Ureter (tissue), 1 donor: ENCODE data around the gene CARD11. TPM values are rescaled to one million over a fixed set of nuclear protein-coding genes. Genes with fewer than 3 reads are reported as not detected.

Experiments used
- DNase-seq: peaks from one replicate; pipeline ENCODE4 v3.0.0-alpha.2; 2020; ENCODE audit warnings: low spot score
- total RNA-seq: library from RNA; stranded (reverse); gene quantifications from one replicate; pipeline ENCODE4 v1.2.4, GENCODE V29; 2023
- donor health status: DM: yes; HTN: yes; CAD: no.

Gene CARD11
- total RNA-seq, 1 donor from 2014 or later: 52.3 TPM

DNA sequence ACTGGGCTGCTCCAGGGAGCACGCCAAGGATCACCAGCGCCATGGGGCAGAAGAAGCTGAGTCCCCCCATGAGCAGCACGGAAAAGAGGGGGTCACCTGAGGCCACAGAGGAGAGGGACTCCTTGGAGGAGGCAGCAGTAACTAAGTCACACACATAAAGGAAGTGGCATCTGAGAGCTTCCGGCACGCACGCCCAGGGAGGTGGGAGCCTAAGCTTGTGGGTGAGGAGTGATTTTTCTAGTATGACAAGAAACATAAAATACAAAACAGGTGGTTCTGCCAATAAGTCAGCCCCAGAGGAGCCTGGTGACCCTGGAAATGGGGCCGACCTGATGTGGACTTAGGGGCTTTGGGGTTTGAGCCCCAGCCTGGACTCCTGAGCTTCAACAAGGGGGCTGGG lies 60.8 kb downstream of the CARD11 start:
- DNase-seq: no peak

DNA sequence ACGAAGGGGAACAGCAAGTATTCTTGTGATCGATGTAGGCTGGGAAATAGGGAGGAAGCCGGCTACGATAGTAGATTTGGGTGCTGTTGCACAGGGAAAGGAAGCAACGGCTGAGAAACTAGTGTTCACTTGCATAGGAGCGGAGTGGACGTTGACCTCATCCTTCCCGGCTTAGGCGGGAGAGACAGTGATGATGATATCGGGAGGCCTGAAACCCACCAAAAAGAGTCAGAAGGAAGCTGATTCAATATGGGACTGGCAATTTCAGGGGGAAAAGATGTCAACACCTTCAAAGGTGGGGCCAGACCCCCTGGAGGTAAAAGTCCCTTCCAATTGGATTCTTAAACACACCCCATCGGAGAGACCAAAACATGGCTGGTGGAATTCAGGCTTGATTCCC lies 61.3 kb downstream of the CARD11 start:
- DNase-seq: no peak

DNA sequence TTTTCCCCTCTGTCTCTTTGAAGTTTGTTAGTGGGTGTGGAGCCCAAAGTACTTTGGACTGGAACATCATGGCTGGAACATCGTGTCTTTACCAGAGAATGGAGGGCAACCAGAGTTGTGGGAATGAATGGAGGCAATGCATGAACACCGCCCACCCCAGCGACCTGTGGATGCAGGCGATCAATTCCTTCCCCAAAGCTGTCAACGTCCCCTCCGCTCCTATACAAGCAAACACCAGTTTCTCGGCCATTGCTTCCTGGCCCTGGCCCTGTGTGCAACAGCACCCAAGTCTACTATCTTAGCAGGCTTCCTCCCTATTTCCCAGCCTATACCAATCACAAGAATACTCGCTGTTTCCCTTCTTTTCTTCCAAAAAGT lies 62.6 kb downstream of the CARD11 start:
- no peak for DNase-seq

DNA sequence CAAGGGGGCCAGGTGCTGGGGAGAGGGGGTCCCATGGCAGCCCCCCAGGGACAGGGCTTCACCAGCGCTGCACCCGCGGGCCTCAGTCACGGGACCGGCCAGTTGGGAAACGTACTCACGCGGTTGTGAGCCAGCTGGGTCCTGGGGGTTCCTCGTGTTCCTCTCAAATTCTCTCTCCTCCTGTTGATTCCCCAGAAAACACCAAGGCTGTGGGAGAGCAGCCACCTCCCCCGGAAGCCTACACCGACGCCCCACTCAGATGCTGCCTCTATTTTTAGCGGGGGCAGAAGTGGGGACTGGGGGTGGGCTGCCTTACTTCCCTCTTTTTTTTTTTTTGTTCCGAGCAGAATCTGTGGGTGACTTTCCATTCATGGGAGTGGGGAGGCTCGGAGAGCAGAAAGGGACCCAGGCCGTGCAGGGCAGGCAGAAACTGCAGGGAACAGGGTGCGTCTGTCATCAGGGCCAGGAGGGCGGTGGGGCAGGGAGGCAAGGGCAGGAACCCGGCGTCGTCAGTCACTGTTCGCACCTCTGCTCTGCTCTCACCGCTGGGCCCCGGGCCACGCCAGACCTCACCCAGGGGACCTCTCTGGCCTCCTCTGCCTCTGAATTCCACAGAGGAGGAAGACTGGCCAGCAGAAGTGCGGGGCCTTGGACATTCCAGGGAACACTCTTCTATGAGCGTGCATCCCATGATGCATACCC lies 63.1 kb downstream of the CARD11 start:
- no peak for DNase-seq

DNA sequence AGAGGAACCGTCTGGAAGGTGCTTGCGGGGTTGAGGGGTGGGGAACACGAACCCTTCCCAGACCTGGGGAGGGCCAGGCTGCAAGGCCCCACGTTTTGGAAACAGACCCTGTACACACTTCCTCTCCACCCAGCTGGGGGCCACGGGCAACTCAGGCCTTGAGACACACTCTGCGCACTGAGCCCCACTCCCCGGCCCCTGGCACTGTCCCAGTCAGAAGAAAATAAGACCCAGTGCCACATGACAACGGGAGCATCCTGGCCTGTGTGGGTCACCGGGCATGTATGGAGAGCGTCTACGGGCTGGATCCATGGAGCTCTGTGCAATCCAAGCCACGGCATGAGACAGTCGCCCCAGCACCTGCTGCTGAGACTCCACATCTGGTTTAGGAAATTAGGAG lies 63.7 kb downstream of the CARD11 start:
- DNase-seq: no peak

DNA sequence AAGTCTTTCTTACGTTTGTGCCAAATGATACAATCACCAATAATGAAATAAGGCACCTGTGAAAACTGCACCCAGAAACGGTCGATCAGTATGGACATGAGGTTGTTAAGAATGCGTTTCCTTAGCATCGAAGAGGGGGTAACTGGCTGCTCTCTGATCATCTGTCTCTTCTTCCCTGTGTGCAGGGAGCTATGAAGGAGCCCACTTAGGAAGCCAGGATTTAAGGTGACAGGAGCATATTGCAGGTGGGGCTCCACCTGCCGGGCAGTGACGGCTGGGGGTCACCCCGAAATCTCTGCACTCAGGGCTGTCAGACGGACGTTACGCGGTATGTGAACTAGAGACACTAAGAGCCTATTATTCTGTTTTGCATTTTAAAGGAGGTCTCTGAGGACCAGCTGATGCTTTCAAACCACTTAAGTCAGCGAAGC lies 64.5 kb downstream of the CARD11 start:
- DNase-seq: no peak

DNA sequence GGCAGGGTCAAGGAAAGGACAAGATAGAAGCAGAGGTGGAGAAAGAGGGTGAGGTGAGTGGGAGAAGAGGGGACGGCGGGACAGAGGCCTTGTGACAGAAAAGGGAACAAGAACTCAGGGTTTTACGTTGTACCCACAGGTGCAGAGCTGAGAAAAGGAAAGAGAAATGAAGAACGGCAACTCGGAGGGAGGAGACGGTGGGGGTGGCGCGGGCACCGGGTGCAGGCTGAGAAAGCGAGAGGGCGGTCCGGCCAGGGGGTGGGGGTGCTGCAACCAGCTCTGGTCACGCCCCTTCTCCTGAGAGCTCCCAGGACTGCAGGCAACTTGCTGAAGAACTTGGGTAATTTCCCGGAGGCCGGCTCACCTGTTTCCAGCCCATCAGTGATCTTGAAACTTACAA lies 65.3 kb downstream of the CARD11 start:
- no peak for DNase-seq

DNA sequence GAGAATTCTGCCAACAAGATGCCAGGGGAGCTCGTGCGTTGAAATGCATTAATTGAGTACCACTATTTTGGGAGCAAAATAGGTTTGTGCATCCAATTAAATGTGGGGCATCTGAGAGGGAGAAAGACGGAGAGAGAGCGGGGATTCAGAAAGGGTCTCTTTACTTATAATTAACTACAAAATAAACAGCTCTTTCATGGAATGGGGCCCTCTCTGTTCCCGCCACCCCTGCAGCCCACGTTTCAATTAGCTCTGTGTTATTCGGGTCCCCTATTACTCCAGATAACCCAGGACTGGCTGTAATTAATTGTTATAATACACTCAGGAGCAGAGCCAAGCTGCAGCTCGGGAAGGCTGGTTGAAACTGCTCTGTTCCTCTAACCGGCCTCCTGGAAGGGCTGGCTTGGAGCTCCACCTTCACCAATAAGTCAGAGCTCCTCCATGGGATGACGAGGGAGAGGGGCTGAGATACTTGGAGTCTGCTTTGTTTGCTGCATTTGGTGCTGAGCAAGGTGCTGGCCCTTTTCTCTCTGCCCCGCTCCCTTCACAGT lies 67.8 kb downstream of the CARD11 start:
- no peak for DNase-seq

DNA sequence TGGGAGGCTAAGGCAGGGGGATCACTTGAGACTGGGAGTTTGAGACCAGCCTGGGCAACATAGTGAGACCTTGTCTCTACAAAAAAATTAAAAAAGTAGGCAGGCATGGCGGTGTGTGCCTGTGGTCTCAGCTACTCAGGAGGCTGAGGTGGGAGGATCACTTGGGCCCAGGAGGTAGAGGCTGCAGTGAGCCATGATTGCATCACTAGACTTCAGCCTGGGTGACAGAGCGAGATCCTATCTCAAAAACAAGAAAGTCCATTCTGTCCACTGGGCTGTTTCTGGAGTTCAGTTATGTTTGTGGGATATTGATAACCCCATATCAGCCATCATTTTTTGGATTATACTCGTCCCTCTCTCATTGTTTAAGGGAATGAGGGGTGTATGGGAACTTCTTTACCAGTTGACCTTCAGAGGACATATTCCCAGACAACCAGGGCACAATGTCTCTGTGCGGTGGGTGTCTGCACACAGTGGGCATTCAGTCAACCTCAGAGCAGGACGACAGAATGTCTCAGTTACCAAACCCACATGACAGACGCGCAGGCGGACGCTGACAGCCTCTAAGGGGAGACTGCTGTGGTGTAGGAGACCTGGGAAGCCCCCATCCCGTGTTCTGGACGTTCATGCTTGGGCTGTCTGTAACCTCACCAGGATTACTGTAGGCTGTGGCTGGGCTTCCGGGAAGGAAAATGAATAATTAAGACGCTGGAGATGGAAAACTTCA lies 69.4 kb downstream of the CARD11 start:
- no peak for DNase-seq

DNA sequence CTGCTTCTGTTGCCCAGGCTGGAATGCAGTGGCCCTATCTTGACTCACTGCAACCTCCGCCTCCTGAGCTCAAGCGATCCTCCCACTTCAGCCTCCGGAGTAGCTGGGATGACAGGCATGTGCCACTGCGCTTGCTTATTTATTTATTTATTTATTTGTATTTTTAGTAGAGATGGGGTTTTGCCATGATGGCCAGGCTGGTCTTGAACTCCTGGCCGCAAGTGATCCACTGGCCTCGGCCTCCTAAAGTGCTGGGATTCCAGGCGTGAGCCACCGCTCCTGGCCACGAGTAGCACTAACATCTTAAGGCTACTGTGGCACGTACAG lies 70.9 kb downstream of the CARD11 start:
- DNase-seq: no peak

DNA sequence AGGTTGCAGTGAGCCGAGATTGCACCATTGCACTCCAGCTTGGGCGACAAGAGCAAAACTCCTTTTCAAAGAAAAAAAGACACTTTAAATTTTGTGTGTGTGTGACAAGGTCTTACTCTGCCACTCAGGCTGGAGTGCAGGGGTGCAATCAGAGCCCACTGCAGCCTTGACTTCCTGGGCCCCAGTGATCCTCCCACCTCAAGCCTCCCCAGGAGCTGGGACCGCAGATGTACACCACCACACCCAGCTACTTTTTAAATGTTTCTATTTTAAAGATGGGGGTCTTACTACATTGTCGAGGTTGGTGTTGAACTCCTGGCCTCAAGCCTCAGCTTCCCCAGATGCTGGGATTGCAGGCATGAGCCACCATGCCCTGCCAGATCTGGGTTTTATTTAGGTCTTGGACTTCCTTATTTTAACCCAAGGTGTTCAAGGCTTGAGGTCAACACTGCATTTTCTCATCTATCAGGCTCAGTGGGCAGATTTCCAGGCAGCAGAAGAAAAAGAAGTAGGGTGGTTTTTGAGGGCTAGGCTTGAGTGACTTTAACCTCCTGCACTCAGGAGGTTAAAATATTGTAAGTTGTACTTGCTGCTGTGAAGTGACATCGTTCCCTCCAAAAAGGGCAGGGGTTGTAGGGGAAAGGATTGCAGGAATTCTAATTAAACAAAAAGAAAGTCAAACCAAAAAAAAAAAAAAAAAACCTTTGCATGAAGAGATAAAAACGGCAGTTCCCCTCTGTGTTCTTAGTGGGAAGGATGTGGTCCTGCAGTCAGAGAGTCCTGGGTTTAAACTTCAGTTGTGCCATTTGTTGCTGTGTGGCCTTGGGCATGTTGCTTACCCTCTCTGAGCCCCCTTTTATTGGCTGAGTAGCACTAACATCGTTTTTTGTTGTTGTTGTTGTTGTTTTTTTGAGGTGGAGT lies 71.5 kb downstream of the CARD11 start:
- no peak for DNase-seq

DNA sequence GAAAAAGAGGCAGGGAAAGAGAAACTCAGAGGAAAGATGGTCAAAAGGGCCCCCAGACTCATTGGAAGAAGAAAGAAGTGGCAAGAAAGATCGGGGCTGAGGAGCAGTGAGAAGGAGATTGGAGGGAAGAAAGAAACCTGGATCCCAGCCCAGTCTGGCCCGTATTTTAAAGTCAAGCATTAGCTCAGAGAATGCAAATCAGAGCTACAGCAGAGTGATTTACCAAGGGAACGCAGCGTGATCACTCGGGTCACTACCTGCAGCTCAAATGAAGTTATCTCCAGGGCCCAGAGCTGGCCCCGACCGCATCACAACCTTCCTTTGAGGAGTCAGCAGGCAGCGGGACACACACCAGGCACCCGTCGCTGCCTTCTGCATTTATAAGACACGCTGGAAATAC lies 72.8 kb downstream of the CARD11 start:
- DNase-seq: no peak

DNA sequence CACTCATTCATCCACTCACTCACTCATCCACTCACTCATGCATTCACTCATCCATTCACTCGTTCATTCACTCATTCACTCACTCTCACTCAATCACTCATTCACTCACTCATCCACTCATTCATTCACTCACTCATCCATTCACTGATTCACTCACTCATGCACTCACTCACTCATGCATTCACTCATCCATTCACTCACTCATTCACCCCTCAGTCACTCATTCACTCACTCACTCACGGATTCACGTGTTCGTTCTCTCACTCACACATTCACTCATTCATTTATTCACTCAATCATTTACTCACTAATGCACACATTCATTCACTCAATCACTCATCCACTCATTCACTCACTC lies 73.4 kb downstream of the CARD11 start:
- no peak for DNase-seq

DNA sequence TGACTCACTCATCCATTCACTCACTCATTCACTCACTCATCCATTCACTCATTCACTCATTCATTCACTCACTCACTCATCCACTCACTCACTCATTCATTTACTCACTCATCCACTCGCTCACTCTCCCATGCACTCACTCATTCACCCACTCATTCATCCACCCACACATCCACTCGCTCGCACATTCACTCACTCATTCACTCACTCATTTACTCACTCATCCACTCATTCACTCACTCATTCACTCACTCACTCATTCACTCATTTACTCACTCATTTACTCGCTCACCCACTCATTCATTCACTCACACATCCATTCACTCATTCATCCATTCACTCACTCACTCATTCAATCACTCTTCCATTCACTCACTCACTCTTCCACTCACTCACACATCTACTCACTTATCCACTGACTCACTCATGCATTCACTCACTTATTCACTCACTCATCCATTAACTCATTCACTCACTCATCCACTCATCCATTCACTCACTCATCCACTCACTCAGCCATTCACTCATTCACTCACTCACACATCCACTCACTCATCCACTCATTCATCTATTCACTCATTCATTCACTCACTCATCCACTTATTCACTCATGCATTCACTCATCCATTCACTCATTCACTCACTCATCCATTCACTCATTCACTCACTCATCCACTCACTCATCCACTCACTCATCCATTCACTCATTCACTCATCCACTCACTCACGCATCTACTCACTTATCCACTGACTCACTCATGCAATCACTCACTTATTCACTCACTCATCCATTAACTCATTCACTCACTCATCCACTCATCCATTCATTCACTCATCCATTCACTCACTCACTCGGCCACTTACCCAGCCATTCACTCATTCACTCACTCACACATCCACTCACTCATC lies 74.0 kb downstream of the CARD11 start:
- no peak for DNase-seq

DNA sequence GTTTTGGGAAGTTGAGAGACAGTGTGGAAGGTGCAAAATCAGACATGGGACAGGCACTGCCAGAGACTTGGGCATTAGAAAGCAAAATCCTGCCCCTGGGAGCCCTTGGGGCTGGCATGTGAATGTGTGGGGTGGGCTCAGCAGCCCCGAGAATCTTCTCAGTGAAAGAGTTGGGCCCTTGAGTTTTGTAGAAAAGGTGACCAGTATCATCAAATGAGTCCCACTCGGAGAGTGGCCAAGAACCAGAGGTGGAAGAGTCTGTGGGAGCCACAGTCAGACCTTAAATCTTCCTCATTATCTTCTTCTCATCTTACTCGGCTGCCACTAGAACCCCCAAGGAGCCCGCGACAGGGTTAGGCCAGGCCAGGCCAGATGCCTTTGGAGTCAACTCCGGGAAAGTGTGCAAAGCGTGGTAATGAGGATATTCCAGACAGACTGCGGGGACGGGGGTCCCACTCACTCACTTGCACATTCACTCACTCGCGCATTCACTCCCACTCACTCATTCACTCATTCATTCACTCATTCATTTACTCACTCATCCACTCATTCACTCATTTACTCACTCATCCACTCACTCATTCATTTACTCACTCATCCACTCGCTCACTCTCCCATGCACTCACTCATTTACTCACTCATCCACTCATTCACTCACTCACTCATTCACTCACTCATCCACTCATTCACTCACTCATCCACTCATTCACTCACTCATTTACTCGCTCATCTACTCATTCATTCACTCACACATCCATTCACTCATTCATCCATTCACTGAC lies 74.9 kb downstream of the CARD11 start:
- no peak for DNase-seq

DNA sequence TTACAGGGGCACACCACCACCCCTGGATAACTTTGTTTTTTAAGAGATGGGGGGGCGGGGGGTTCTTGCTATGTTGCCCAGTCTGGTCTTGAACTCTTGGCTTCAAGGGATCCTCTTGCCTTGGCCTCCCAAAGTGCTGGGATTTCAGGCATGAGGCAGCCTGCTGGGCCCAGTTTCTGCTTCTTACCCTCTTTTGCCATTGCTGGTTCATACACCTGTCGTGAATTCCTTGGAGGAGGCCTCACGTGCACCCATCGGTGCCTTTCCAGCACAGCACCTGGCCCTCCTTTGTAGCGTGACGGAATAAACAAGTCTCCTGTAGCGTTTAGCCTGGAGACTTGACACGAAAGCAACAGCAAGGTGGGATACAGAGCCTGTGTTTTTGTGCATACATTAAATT lies 75.5 kb downstream of the CARD11 start:
- no peak for DNase-seq

DNA sequence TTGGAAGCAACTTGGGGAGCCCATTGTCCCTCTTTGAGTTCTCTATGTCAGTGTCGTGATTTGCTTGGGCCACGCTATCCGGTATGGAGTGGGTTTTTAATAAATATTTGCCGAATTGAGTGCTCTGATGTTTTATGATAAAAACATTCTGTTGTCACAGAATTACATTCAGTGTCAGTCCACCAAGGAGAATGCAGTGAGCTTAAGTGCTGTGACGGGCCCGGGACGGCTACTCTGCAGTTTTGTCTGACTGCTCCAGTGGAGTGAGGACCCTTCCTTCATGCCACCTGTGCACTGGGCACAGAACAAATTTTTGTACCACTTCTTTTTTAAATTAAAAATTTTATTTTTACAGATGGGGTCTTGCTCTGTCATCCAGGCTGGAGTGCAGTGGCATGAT lies 76.0 kb downstream of the CARD11 start:
- DNase-seq: no peak

DNA sequence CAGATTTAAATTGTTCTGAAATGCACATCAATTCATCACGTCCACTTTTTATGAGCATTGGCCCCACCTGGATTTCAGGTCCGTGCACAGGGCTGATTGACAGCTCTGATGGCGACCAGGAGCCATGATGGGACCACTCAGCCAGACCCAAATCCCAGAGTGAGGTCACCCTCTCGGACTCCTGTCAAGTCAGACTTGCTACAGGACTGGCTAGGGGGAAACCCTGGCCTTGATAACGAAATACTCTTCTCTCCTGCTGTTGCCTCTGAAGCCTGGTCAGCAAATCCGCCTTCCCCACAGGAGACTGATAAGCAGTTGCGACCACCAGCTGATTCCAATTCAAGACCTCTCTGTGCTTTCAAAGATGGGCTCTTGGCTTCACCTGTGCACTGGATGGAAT lies 76.4 kb downstream of the CARD11 start:
- no peak for DNase-seq

DNA sequence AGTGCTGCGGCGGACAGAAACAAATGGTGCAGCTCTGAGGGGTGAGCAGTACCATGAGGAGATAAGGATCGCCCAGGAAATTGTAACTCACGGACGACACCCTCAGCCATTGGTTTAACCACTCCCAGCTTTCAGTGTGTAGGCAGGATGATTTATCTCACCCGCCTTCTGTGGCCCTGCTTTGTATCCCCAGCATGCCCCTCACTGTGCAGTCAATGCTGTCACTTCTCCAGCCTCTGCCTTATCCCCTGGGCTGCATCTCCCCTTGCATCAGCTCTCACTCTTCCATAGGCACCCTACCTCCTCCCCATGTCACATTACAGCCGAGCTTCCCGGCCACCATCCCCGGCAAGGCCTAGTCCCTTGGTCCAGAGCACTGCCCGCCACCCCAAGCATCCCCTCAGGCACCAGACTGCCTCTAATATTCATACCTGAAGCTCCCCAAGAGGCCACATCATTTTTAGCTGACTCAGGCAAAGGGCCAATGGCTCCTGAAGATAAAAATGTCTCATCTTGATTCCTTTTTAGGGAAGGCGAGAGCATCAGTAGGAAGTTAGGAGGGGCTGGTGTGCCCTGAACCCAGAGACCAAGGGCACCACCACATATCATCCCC lies 77.1 kb downstream of the CARD11 start:
- DNase-seq: no peak

DNA sequence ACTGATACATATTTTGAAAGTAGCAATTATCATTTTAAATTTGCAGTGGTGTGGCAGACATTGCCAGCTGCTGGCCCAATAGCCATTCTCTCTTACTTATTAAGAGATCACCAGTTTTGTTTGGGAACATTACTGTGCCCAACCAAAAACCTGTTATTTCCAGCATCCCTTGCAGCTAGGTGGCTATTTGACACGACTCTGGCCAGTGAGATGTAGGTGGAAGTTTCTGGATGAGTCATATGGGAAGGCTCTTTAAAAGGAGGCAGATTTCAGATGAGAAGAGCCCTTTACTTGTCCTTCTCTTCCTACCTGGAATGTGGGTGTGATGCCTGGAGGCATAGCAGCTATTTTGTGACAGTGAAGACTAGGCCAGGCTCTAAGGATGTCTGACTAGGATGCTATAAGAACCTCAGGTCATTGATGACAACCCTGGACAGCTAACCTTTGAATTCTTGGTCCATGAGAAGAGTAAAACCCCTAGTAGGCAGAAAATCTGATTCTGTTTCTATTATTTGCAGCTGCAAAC lies 77.9 kb downstream of the CARD11 start:
- no peak for DNase-seq
